GM10248 (cell line): ENCODE data around the gene GATM.

Experiments used
- CTCF ChIA-PET: fragments of 300-600 bp; sonication (Branson Sonifier 250); formaldehyde crosslinking; extraction: SDS; loops from one replicate; lab custom pipeline; 2021; ENCODE audit warnings: antibody characterized with exemption; lab: Yijun Ruan, JAX
- POLR2A ChIA-PET: fragments of 350-650 bp; sonication (Branson Sonifier 250); formaldehyde crosslinking; extraction: SDS; loops from one replicate; lab custom pipeline; 2020; ENCODE audit warnings: antibody characterized with exemption; lab: Yijun Ruan, JAX
- DNase-seq: peaks from one replicate; pipeline ENCODE4 v3.0.0; 2012; ENCODE audit errors: extremely low spot score
- TF ChIP-seq, protein P1 (sequence below): IDR thresholded peaks from 2 replicates; pipeline ENCODE4 v1.5.1; 2012; ENCODE audit warnings: mild to moderate bottlenecking, low read depth; ENCODE audit errors: extremely low read depth, missing control alignments, control extremely low read depth

Gene GATM

DNA sequence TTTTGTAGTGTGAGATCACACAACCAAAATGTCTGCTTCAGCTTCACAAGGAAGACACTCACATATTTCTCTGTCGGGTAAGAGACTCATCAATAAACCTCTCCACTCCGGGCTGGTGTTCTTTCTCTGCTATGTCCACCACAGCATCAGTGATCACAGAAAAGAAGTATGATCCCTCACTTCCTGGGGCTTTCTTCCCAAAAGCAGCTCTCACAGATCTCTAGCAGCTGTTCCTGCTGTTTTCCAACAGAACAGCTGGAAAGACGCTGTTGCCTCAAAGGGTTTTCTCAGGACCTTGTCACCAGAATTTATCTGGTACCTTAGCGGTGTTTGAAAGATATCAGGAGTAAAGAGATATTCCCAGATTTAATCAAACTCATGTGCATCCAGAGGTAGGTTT lies 46.4 kb downstream of the GATM start:
- TF ChIP-seq, protein P1, sequence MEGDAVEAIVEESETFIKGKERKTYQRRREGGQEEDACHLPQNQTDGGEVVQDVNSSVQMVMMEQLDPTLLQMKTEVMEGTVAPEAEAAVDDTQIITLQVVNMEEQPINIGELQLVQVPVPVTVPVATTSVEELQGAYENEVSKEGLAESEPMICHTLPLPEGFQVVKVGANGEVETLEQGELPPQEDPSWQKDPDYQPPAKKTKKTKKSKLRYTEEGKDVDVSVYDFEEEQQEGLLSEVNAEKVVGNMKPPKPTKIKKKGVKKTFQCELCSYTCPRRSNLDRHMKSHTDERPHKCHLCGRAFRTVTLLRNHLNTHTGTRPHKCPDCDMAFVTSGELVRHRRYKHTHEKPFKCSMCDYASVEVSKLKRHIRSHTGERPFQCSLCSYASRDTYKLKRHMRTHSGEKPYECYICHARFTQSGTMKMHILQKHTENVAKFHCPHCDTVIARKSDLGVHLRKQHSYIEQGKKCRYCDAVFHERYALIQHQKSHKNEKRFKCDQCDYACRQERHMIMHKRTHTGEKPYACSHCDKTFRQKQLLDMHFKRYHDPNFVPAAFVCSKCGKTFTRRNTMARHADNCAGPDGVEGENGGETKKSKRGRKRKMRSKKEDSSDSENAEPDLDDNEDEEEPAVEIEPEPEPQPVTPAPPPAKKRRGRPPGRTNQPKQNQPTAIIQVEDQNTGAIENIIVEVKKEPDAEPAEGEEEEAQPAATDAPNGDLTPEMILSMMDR, result no peak
- POLR2A ChIA-PET, result no interaction called here
- CTCF ChIA-PET, result interaction anchor here (1.0 kb wide), 1 partner anchor 9 kb away, joined by 3 read pairs; no protein-coding TSS in a partner anchor
- DNase-seq, result no peak

DNA sequence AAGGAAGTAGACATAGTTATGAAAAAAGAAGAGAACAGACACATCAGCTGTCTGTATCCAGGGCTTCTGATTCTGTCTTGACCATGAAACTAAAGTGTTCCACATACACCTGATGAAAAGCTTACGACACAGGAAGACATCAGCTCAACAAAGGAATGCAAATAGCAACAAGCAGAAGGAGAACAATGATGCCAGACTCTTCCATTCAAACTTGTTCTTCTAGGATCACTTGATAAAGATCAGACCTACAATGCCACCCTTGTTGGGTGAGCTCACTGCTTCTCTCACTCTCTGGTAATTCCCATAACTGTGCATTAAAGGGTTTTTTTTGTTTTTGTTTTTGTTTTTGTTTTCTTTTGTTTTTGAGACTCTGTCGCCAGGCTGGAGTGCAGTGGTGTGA lies 49.7 kb downstream of the GATM start:
- ChIA-PET POLR2A (no interaction called here), CTCF (interaction anchor here (1.0 kb wide), 1 partner anchor 43 kb away, joined by 3 read pairs; no protein-coding TSS in a partner anchor)
- TF ChIP-seq, protein P1, result no peak
- DNase-seq, result no peak

- TF ChIP-seq, protein P1, result no peak
- POLR2A ChIA-PET, result no interaction called here
- no peak for DNase-seq
- CTCF ChIA-PET, result interaction anchor here (0.7 to 2.4 kb wide), 3 partner anchors 9 to 16 kb away, joined by 3 to 9 read pairs (median 4); no protein-coding TSS in a partner anchor
These were observed 51.6 kb downstream of the GATM start for GRCh38 chr15:45326741-45327140.

- TF ChIP-seq, protein P1, result no peak
- ChIA-PET CTCF (interaction anchor here (0.7 to 2.4 kb wide), 5 partner anchors 10 to 208 kb away, joined by 3 to 9 read pairs (median 3); no protein-coding TSS in a partner anchor), POLR2A (no interaction called here)
- no peak for DNase-seq
These were observed 52.1 kb downstream of the GATM start for GRCh38 chr15:45326280-45326679.

- CTCF ChIA-PET, result interaction anchor here (0.6 to 1.2 kb wide), 3 partner anchors 34 to 137 kb away, joined by 3 read pairs; no protein-coding TSS in a partner anchor
- POLR2A ChIA-PET, result no interaction called here
- DNase-seq, result no peak
- TF ChIP-seq, protein P1, result no peak
These were observed 57.7 kb downstream of the GATM start for GRCh38 chr15:45320581-45321205.

DNA sequence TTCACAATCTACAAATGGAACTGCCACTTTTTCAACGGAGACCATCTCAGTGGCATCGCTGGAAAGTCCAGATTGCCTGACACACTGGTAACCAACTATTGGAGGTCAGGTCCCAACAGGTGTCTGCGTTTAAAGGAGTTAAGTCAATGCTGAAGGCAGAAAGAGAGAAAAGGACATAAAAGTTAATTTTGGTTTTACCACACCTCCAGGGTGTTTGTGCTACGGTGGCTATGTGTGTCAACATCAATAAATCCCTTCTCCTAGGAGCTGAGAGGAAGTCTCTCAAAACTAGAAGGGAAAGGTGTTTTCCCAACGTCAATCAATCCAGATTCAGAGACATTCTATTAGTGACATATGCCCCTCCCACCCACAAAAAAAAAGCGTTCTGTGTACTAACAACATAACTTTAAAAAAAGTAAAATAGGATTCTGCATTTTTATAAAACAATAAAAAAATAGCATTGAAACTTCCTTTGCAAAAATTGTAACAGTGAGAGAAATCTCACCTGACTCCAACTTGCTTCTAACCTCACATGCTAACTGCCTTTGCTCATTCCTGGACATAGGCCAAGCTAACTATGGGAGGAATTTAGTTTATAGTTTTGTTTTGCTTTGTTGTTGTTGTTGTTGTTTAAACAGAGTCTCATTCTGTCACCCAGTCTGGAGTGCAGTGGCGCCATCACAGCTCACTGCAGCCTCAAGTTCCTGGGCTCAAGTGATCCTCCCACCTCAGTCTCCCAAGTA lies 58.7 kb downstream of the GATM start:
- CTCF ChIA-PET, result interaction anchor here (1.1 to 1.2 kb wide), 2 partner anchors 35 to 39 kb away, joined by 3 read pairs; no protein-coding TSS in a partner anchor
- no peak for DNase-seq
- POLR2A ChIA-PET, result no interaction called here

More for the DNA sequence above, 58.7 kb downstream of the GATM start:
- TF ChIP-seq, protein P1, result no peak
